Endometrial microvascular endothelial cells (primary cell): ENCODE data around the gene KLHL13. TPM values are rescaled to one million over a fixed set of nuclear protein-coding genes. Genes with fewer than 3 reads are reported as not detected.
"Not testable (repeated sequence)": the region's sequence is repeated elsewhere in the genome, so short reads cannot be mapped to it uniquely, and the experiment has no call there.

ENCODE experiments used
- in situ Hi-C: cut with HindIII; loops from 2 replicates; pipeline ENCODE4 v1.10.0; 2017; ENCODE audit warnings: low sequenced_read_pairs, low pct_unique_long_range_greater_than_20kb; ENCODE audit errors: inconsistent ontology term
- total RNA-seq: library from RNA; depleted of rRNA; stranded (reverse); fragments of >200 nt; gene quantifications from one replicate; pipeline ENCODE4 v1.2.3, GENCODE V29; 2015; ENCODE audit errors: inconsistent ontology term

KLHL13 gene
- total RNA-seq, 1 donor from 2014 or later = 3.4 TPM

- in situ Hi-C loops = no loop called here
Observed at GRCh38 chrX:118100091-118100490, 16.5 kb downstream of the KLHL13 start.

- in situ Hi-C loops = no loop called here
Observed at GRCh38 chrX:118088084-118088483, 28.5 kb downstream of the KLHL13 start.

- in situ Hi-C loops = no loop called here
Observed at GRCh38 chrX:118074196-118074595, 42.4 kb downstream of the KLHL13 start.

GRCh38 chrX:118066867-118067515, 49.6 kb downstream of the KLHL13 start:
- in situ Hi-C loops = no loop called here

GRCh38 chrX:118062817-118063615, 53.6 kb downstream of the KLHL13 start:
- in situ Hi-C loops = no loop called here

- in situ Hi-C loops = no loop called here
Observed at GRCh38 chrX:118062048-118062789, 54.4 kb downstream of the KLHL13 start.

- in situ Hi-C loops = no loop called here
Observed at GRCh38 chrX:118058924-118059323, 57.7 kb downstream of the KLHL13 start.

GRCh38 chrX:118056870-118057269, 59.7 kb downstream of the KLHL13 start:
- in situ Hi-C loops = no loop called here

GRCh38 chrX:118049713-118050112, 66.9 kb downstream of the KLHL13 start:
- in situ Hi-C loops = no loop called here

GRCh38 chrX:118047446-118048186, 69.0 kb downstream of the KLHL13 start:
- in situ Hi-C loops = no loop called here

- in situ Hi-C loops = no loop called here
Observed at GRCh38 chrX:118039591-118039990, 77.0 kb downstream of the KLHL13 start.

GRCh38 chrX:118038614-118039365, 77.8 kb downstream of the KLHL13 start:
- in situ Hi-C loops = no loop called here

GRCh38 chrX:118026631-118027030, 90.0 kb downstream of the KLHL13 start:
- in situ Hi-C loops = no loop called here

GRCh38 chrX:118025226-118025625, 91.4 kb downstream of the KLHL13 start:
- in situ Hi-C loops = no loop called here

GRCh38 chrX:118024482-118024881, 92.1 kb downstream of the KLHL13 start:
- in situ Hi-C loops = no loop called here

GRCh38 chrX:118022753-118023152, 93.9 kb downstream of the KLHL13 start:
- in situ Hi-C loops = no loop called here

- in situ Hi-C loops = no loop called here
Observed at GRCh38 chrX:118016422-118016821, 100.2 kb downstream of the KLHL13 start.

- in situ Hi-C loops = not testable (repeated sequence)
Observed at GRCh38 chrX:118002417-118002816, 114.2 kb downstream of the KLHL13 start.
